GM23248 (cell line): Measurements from ENCODE around the gene GLP1R. TPM values are rescaled to one million over a fixed set of nuclear protein-coding genes. Genes with fewer than 3 reads are reported as not detected.

Source experiments
- DNase-seq: peaks from one replicate; pipeline ENCODE4 v3.0.0-alpha.2; 2015
- H2AFZ ChIP-seq: fragments of 200-600 bp; sonication (generic); 2 replicates; pipeline ENCODE4 v1.6.1; 2016; ENCODE audit warnings: antibody characterized with exemption
- H3F3A ChIP-seq: fragments of 200-600 bp; sonication (generic); 2 replicates; pipeline ENCODE4 v1.6.1; 2016; ENCODE audit warnings: mild to moderate bottlenecking, antibody characterized with exemption, mixed run types; ENCODE audit not compliant: insufficient read depth
- H3K27ac ChIP-seq: fragments of 200-600 bp; sonication (generic); 2 replicates; pipeline ENCODE4 v1.5.1; 2016; ENCODE audit warnings: mild to moderate bottlenecking
- H3K27me3 ChIP-seq: fragments of 200-600 bp; sonication (generic); replicated peaks from 2 replicates; pipeline ENCODE4 v1.6.1; 2016; ENCODE audit warnings: mild to moderate bottlenecking; ENCODE audit not compliant: insufficient read depth
- H3K36me3 ChIP-seq: fragments of 200-600 bp; sonication (generic); 2 replicates; pipeline ENCODE4 v1.6.1; 2016; ENCODE audit warnings: low read depth, mild to moderate bottlenecking
- H3K4me1 ChIP-seq: fragments of 200-600 bp; sonication (generic); 2 replicates; pipeline ENCODE4 v1.6.1; 2016; ENCODE audit warnings: mild to moderate bottlenecking; ENCODE audit not compliant: insufficient read depth
- H3K4me2 ChIP-seq: fragments of 200-600 bp; sonication (generic); one replicate; pipeline ENCODE4 v1.6.1; 2016; ENCODE audit warnings: mild to moderate bottlenecking; ENCODE audit not compliant: unreplicated experiment
- H3K4me3 ChIP-seq: fragments of 200-600 bp; sonication (generic); 2 replicates; pipeline ENCODE4 v1.5.1; 2016; ENCODE audit warnings: mild to moderate bottlenecking
- H3K79me2 ChIP-seq: fragments of 200-600 bp; sonication (generic); 2 replicates; pipeline ENCODE4 v1.6.1; 2016; ENCODE audit warnings: mild to moderate bottlenecking; ENCODE audit not compliant: insufficient read depth
- H3K9ac ChIP-seq: fragments of 200-600 bp; sonication (generic); 2 replicates; pipeline ENCODE4 v1.6.1; 2016; ENCODE audit warnings: mild to moderate bottlenecking
- H3K9me2 ChIP-seq: fragments of 200-600 bp; sonication (generic); 2 replicates; pipeline ENCODE4 v1.6.1; 2016; ENCODE audit warnings: mixed run types, mild to moderate bottlenecking, moderate library complexity; ENCODE audit not compliant: insufficient read depth
- H3K9me3 ChIP-seq: fragments of 200-600 bp; sonication (generic); one replicate; pipeline ENCODE4 v1.6.1; 2017; ENCODE audit warnings: low read depth
- H4K20me1 ChIP-seq: fragments of 200-600 bp; sonication (generic); 2 replicates; pipeline ENCODE4 v1.6.0; 2016; ENCODE audit not compliant: insufficient read depth
- EZH2 ChIP-seq: fragments of 200-600 bp; sonication (generic); IDR thresholded peaks from 2 replicates; pipeline ENCODE4 v1.6.1; 2018; ENCODE audit warnings: antibody characterized with exemption, mild to moderate bottlenecking; ENCODE audit not compliant: insufficient read depth, poor library complexity, severe bottlenecking
- EZH2phosphoT487 ChIP-seq: fragments of 200-600 bp; sonication (generic); IDR thresholded peaks from 2 replicates; pipeline ENCODE4 v1.6.1; 2018; ENCODE audit warnings: antibody characterized with exemption, moderate library complexity, mild to moderate bottlenecking, low read depth; ENCODE audit not compliant: insufficient read depth
- WGBS, 2 experiments: methylation state at CpG; one replicate each; pipeline ENCODE4 v1.1.6; 2015 to 2017; ENCODE audit warnings: low lambda C conversion rate in 2 of 2, low coverage in 1 of 2; ENCODE audit errors: missing lambda C conversion rate in 2 of 2; 5-methylcytosine and 5-hydroxymethylcytosine counted together
- in situ Hi-C: fragments of 300-500 bp; cut with MboI; formaldehyde crosslinking; loops from 2 replicates; pipeline ENCODE4 v1.15.0; 2020
- polyA plus RNA-seq: library from polyadenylated mRNA; unstranded; fragments of >200 nt; fragmentation: Nextera tagmentation; extraction: Ambion mirVana; gene quantifications from 2 replicates; pipeline ENCODE4 v1.2.1, GENCODE V29; 2016
- total RNA-seq: library from RNA; depleted of rRNA; stranded (reverse); fragments of >200 nt; shearing (Covaris generic); gene quantifications from 2 replicates; pipeline ENCODE4 v1.2.3, GENCODE V29; 2014

GLP1R gene
- total and polyA plus RNA-seq, 2 experiments from 2014 or later, result not detected

- H3K4me3 ChIP-seq, result no peak overlapping the region
- H3K9me3 ChIP-seq, result no peaks in the 10 kb centered on the region
- H3F3A ChIP-seq, result no peaks in the 10 kb centered on the region
- H3K27me3 ChIP-seq, result no peaks in the 10 kb centered on the region
- H4K20me1 ChIP-seq, result no peaks in the 10 kb centered on the region
- no peaks in the 10 kb centered on the region for H3K9me2 ChIP-seq
- no peaks in the 10 kb centered on the region for H3K4me1 ChIP-seq
- no peak overlapping the region for H2AFZ ChIP-seq
- no peaks in the 10 kb centered on the region for H3K36me3 ChIP-seq
- in situ Hi-C loops, result no loop called here
- H3K4me2 ChIP-seq, result no peak overlapping the region
- no peak for DNase-seq
- H3K9ac ChIP-seq, result no peak overlapping the region
- H3K79me2 ChIP-seq, result no peaks in the 10 kb centered on the region
- H3K27ac ChIP-seq, result no peak overlapping the region
- WGBS, 2 experiments, result 3 to 9% methylated on average over 1 of the region's 1 CpG
- no peak for TF ChIP-seq EZH2phosphoT487
- no peak for TF ChIP-seq EZH2
Observed at GRCh38 chr6:39021779-39022178, 26.8 kb upstream of the GLP1R start.

GRCh38 chr6:39026175-39026574 lies 22.4 kb upstream of the GLP1R start:
- H3K4me3 ChIP-seq, result no peak overlapping the region
- no peaks in the 10 kb centered on the region for H3K4me1 ChIP-seq
- H3K4me2 ChIP-seq, result no peak overlapping the region
- in situ Hi-C loops, result no loop called here
- no peaks in the 10 kb centered on the region for H3K9me3 ChIP-seq
- H3K27me3 ChIP-seq, result no peaks in the 10 kb centered on the region; the same call in 1 of the 2 replicates
- WGBS, 2 experiments, result 29 to 37% methylated on average over 3 of the region's 3 CpGs
- no peaks in the 10 kb centered on the region for H3F3A ChIP-seq
- no peaks in the 10 kb centered on the region for H3K9me2 ChIP-seq
- H3K79me2 ChIP-seq, result no peaks in the 10 kb centered on the region
- no peak for DNase-seq
- H3K27ac ChIP-seq, result no peak overlapping the region
- no peak overlapping the region for H3K9ac ChIP-seq
- no peaks in the 10 kb centered on the region for H4K20me1 ChIP-seq
- no peaks in the 10 kb centered on the region for H3K36me3 ChIP-seq
- TF ChIP-seq EZH2 (no peak), EZH2phosphoT487 (no peak)
- H2AFZ ChIP-seq, result no peak overlapping the region

- Histone ChIP-seq H3K9me3 (no peaks in the 10 kb centered on the region), H3K4me2 (no peak overlapping the region), H3K27ac (no peak overlapping the region), H3F3A (no peaks in the 10 kb centered on the region), H3K27me3 (no peaks in the 10 kb centered on the region; the same call in 1 of the 2 replicates), H3K4me1 (no peaks in the 10 kb centered on the region), H3K9ac (no peak overlapping the region), H4K20me1 (no peaks in the 10 kb centered on the region), H3K9me2 (no peaks in the 10 kb centered on the region), H3K4me3 (no peak overlapping the region), H2AFZ (no peak overlapping the region), H3K79me2 (no peaks in the 10 kb centered on the region), H3K36me3 (no peaks in the 10 kb centered on the region)
- TF ChIP-seq EZH2phosphoT487 (no peak), EZH2 (no peak)
- peak; percentile 44 for DNase-seq
- 46 to 52% methylated on average over 12 to 13 of the region's 13 CpGs for WGBS, 2 experiments
- in situ Hi-C loops, result no loop called here
Observed at GRCh38 chr6:39029156-39030011, 19.2 kb upstream of the GLP1R start.

DNA sequence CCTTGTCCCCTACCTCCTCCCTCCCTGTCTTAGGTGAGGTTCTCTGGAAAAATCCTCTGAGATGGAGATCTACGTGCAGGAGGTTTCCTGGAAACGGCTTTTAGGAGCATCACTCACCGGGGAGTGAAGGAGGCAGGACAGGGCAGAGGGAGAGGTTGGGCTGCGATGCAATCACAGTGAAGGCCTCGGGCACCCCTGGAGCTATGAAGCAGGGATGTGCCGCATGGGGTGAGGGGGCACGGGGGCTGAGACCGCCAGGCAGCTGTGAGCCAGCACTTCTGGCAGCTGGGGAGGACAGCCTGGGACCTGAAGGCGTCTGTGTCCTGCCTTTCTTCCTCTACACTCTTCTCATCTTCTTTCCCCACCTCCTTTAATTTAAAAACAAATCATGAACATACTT lies 12.9 kb upstream of the GLP1R start:
- in situ Hi-C loops, result no loop called here
- Histone ChIP-seq H3K36me3 (no peaks in the 10 kb centered on the region), H3K79me2 (no peaks in the 10 kb centered on the region), H3K9me2 (no peaks in the 10 kb centered on the region), H3K4me1 (no peaks in the 10 kb centered on the region), H2AFZ (no peak overlapping the region), H3K9me3 (no peaks in the 10 kb centered on the region), H3K4me3 (no peak overlapping the region), H4K20me1 (no peaks in the 10 kb centered on the region), H3K4me2 (no peak overlapping the region), H3F3A (no peaks in the 10 kb centered on the region), H3K9ac (no peak overlapping the region), H3K27ac (no peak overlapping the region), H3K27me3 (0 out of 2 replicates have a peak, but pooled peaks cover 6% of the 10 kb centered on the region)
- TF ChIP-seq EZH2 (no peak), EZH2phosphoT487 (no peak)
- DNase-seq, result no peak
- WGBS, 2 experiments, result 15 to 21% methylated on average over 9 of the region's 9 CpGs
